NT2/D1 (cell line): Measurements from ENCODE around the gene B3GNT9.

ENCODE experiments used
- SUZ12 ChIP-seq: IDR thresholded peaks from 2 replicates; pipeline ENCODE4 v1.6.1; 2011; ENCODE audit not compliant: insufficient read length, insufficient read depth; ENCODE audit errors: extremely low read depth
- YY1 ChIP-seq: IDR thresholded peaks from 2 replicates; pipeline ENCODE4 v1.6.1; 2011; ENCODE audit not compliant: insufficient read length, insufficient read depth
- ZNF274 ChIP-seq: IDR thresholded peaks from 2 replicates; pipeline ENCODE4 v1.6.1; 2011; ENCODE audit warnings: mild to moderate bottlenecking, low read depth, low read length

DNA sequence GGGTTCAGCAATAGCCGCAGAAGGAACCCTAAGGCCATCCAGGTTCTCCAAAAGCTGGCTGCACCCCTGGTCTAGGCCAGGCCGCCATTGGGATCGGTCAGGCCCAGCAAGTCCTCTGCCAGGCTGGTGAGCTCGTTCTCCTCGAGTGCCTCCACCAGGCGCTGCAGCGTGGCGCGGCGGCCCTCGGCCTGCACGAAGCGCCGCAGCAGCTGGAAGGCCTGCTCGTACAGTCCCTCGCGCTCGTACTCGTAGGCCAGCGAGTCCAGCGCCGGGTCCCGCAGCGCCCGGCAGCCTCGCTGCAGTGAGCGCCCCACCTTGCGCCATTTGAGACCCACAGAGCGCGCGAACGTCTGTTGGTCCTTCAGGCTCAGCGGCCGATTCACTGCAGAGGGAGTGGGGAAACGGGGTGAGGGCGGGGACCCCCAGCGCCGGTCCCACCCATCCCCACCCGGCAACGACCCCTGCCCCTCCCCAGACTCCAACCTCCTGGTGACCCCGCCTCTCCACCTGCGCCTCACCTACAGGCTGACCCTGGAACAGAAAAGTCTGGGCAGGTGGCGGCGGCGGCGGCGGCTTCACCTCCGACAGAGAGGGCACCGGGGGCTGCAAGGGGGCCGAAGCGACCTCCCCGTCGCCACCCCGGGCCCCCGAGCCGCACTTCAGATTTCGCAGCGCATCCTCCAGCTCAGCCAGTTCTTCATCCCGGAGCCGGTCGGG lies 3.9 kb upstream of the B3GNT9 start:
- TF ChIP-seq YY1: no peak
- no peak for TF ChIP-seq ZNF274
- peak; percentile 11 for TF ChIP-seq SUZ12
